Activated CD8-positive, alpha-beta T cell treated with anti-CD3 and anti-CD28 coated beads for 36 hours (primary cell): ENCODE results near the gene TRIM40. TPM values are rescaled to one million over a fixed set of nuclear protein-coding genes. Genes with fewer than 3 reads are reported as not detected.
"Not testable (repeated sequence)": the region's sequence is repeated elsewhere in the genome, so short reads cannot be mapped to it uniquely, and the experiment has no call there.

ENCODE experiments used
- ATAC-seq: fragments of 200-7000 bp; cut with Tn5 transposase; one replicate; pipeline ENCODE4 v1.10.0; 2021; ENCODE audit warnings: mild to moderate bottlenecking, moderate library complexity
- CTCF ChIA-PET: fragments of 350-600 bp; sonication (Branson Sonifier 250); formaldehyde crosslinking; loops from one replicate; lab custom pipeline; 2021; ENCODE audit warnings: antibody characterized with exemption; lab: Charles Lee
- POLR2A ChIA-PET: fragments of 350-600 bp; sonication (Branson Sonifier 250); formaldehyde crosslinking; loops from one replicate; lab custom pipeline; 2021; ENCODE audit warnings: antibody characterized with exemption; lab: Charles Lee
- DNase-seq: peaks from one replicate; pipeline ENCODE4 v3.0.0-alpha.2; 2020
- H3K27ac Mint-ChIP-seq: one replicate; pipeline ENCODE4 v1.8.0; 2021; ENCODE audit warnings: mild to moderate bottlenecking, mixed read lengths
- H3K27me3 Mint-ChIP-seq: one replicate; pipeline ENCODE4 v1.8.0; 2021; ENCODE audit warnings: mixed read lengths
- H3K36me3 Mint-ChIP-seq: one replicate; pipeline ENCODE4 v1.8.0; 2021; ENCODE audit warnings: low read depth, mixed read lengths
- H3K4me1 Mint-ChIP-seq: one replicate; pipeline ENCODE4 v1.8.0; 2021; ENCODE audit warnings: low read depth, mixed read lengths
- H3K4me3 Mint-ChIP-seq: one replicate; pipeline ENCODE4 v1.8.0; 2021; ENCODE audit warnings: mild to moderate bottlenecking, moderate library complexity, mixed read lengths
- H3K9me3 Mint-ChIP-seq: one replicate; pipeline ENCODE4 v1.8.0; 2021; ENCODE audit warnings: mixed read lengths
- CTCF ChIP-seq: fragments of 200-600 bp; IDR thresholded peaks from one replicate; pipeline ENCODE4 v1.8.0; 2022; ENCODE audit warnings: antibody characterized with exemption, mild to moderate bottlenecking
- intact Hi-C: fragments of 100-400 bp; cut with micrococcal nuclease; formaldehyde crosslinking; loops from one replicate; pipeline ENCODE4 v1.10.0; 2022
- total RNA-seq, 2 experiments: library from RNA; stranded (reverse); gene quantifications; one replicate each; pipeline ENCODE4 v1.2.3, GENCODE V29; 2021

Gene TRIM40
- total RNA-seq, 2 experiments from 2014 or later = not detected

DNA sequence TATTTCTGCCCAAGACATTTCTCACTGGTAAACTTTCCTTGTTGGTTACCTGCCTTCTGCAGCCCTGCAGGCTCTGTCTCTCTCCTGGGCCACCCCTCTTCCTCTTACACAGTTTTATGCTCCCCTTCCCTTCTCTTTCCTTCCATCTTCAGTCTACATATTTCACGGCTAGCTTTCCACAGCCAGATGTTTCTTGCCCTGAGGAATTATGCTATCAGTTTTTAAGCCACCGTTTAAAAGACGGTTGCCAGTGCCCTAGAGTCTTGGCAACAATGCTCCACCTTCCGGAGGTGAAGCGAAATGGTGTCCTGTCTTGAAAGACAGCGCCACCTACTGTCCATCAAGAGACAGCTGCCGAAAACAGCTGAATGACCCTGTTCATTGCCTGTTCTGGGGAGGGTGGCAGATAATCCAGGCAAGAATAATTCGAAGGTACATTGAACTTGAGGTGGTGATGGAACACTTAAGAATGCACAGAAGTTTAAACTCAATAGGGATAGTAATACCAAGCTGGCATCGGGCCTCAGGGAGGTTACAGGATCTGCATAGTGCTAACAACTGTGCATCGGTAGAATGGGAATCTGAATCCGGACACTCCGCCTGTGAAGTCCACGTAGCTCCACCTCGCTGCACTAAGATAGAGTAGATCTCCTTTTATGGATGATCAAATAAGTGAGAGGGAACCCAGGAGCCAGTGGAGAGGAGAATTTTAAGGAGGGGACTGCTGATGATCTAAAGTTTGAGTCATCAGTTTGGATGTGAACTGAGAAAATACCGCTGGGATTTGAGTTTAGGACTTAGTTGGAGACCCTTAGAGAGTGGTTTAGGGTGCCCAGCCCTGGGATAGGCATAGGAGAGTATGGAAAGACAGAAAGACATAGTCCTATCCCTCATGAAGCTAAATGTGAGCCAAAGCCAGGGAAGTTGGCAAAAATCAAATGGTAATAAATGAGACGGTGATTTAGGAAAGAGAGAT is 4.8 kb upstream of the TRIM40 start:
- no peak overlapping the region for H3K27ac Mint-ChIP-seq
- ChIA-PET POLR2A (interaction anchor here (1.7 to 3.7 kb wide), 2 partner anchors 27 to 30 kb away, joined by 6 to 16 read pairs; no protein-coding TSS in a partner anchor), CTCF (interaction anchor here (0.6 to 8.5 kb wide), 63 partner anchors 8 to 681 kb away, joined by 3 to 324 read pairs (median 4); partner anchors contain the start of genes PPP1R11 and TRIM31)
- peak; percentile 99 for TF ChIP-seq CTCF
- no peak overlapping the region for H3K4me3 Mint-ChIP-seq
- ATAC-seq = peak; percentile 94
- DNase-seq = peak; percentile 76
- no peaks in the 10 kb centered on the region for H3K9me3 Mint-ChIP-seq
- peaks cover 66% of the 10 kb centered on the region for H3K27me3 Mint-ChIP-seq
- no peaks in the 10 kb centered on the region for H3K36me3 Mint-ChIP-seq
- intact Hi-C loops = loop anchor here (1.0 kb wide), 1 partner anchor 28 kb away; no protein-coding TSS in a partner anchor
- peaks cover 12% of the 10 kb centered on the region for H3K4me1 Mint-ChIP-seq

DNA sequence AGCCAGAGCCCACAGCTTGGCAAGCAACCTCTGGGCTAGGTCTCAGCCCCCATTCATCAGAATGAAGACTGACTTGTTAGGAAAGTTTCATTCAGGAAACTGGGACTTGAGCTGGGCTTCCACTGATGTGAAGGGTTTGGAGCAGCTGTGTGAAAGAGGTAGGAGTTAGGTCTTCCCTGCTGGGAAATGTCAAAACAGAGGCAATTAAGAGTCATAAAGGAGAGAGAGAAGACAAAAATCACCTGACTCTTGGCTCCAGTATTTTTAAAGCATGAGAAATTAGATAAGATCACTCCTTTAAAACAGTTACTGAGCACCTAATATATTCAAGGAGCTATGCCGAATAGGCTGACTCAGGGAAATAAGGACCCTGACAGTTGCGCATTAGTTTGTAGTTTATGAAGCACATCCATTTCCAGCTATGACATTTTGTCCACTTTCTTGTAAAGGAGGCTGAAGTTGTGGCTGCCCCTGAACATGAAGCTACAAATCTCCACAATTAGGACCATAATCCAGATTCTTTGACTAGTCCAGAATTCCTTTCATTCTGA is 3.9 kb upstream of the TRIM40 start:
- H3K27ac Mint-ChIP-seq = no peak overlapping the region
- DNase-seq (no peak), ATAC-seq (no peak)
- no peaks in the 10 kb centered on the region for H3K36me3 Mint-ChIP-seq
- ChIA-PET CTCF (interaction anchor here (0.7 to 8.5 kb wide), 36 partner anchors 9 to 682 kb away, joined by 3 to 324 read pairs (median 5); partner anchors contain the start of gene TRIM31), POLR2A (interaction anchor here (1.7 to 3.7 kb wide), 2 partner anchors 28 to 31 kb away, joined by 6 to 16 read pairs; no protein-coding TSS in a partner anchor)
- intact Hi-C loops = loop anchor here (1.0 kb wide), 1 partner anchor 29 kb away; no protein-coding TSS in a partner anchor
- H3K9me3 Mint-ChIP-seq = no peaks in the 10 kb centered on the region
- peaks cover 61% of the 10 kb centered on the region for H3K27me3 Mint-ChIP-seq
- peaks cover 14% of the 10 kb centered on the region for H3K4me1 Mint-ChIP-seq
- TF ChIP-seq CTCF = no peak
- no peak overlapping the region for H3K4me3 Mint-ChIP-seq

DNA sequence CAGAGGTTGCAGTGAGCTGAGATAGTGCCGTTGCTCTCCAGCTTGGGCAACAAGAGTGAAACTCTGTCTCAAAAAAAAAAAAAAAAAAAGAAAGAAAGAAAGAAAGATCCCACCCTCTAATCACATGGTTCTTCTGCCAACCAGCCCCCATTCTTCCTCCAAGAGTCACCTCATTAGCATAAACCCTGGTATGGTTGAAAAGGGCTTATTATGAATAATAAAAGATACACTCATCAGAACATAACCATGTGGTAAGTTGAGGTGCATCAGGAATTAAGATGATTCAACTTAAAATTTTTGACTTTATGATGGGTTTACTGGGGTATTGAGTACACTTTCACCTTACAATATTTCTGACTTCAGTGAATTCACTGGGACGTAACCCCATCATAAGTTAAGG is 793 bp upstream of the TRIM40 start:
- Mint-ChIP-seq H3K27me3 (peaks cover 52% of the 10 kb centered on the region), H3K27ac (no peak overlapping the region), H3K4me3 (no peak overlapping the region), H3K9me3 (no peaks in the 10 kb centered on the region), H3K36me3 (no peaks in the 10 kb centered on the region), H3K4me1 (peaks cover 9% of the 10 kb centered on the region)
- ATAC-seq = no peak
- intact Hi-C loops = no loop called here
- CTCF ChIA-PET = interaction anchor here (1.0 to 8.5 kb wide), 4 partner anchors 11 to 481 kb away, joined by 3 to 324 read pairs (median 4); no protein-coding TSS in a partner anchor
- no peak for DNase-seq
- POLR2A ChIA-PET = no interaction called here
- no peak for TF ChIP-seq CTCF

- peaks cover 49% of the 10 kb centered on the region for H3K27me3 Mint-ChIP-seq
- no peak overlapping the region for H3K27ac Mint-ChIP-seq
- TF ChIP-seq CTCF = no peak
- POLR2A ChIA-PET = interaction anchor here (0.5 kb wide), 1 partner anchor 75 kb away, joined by 3 read pairs; no protein-coding TSS in a partner anchor
- peaks cover 3% of the 10 kb centered on the region for H3K4me1 Mint-ChIP-seq
- no peaks in the 10 kb centered on the region for H3K36me3 Mint-ChIP-seq
- intact Hi-C loops = no loop called here
- H3K4me3 Mint-ChIP-seq = no peak overlapping the region
- H3K9me3 Mint-ChIP-seq = no peaks in the 10 kb centered on the region
- DNase-seq (peak; percentile 16), ATAC-seq (no peak)
- CTCF ChIA-PET = interaction anchor here (1.7 to 8.5 kb wide), 2 partner anchors 31 to 483 kb away, joined by 4 to 324 read pairs; no protein-coding TSS in a partner anchor
Observed at GRCh38 chr6:30136570-30137286, 788 bp downstream of the TRIM40 start.

DNA sequence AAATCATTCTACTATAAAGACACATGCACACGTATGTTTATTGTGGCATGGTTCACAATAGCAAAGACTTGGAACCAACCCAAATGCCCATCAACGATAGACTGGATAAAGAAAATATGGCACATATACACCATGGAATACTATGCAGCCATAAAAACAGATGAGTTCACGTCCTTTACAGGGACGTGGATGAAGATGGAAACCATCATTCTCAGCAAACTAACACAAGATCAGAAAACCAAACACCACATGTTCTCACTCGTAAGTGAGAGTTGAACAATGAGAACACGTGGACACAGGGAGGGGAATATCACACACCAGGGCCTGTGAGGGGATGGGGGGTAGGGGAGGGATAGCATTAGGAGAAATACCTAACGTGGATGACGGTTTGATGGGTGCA is 4.3 kb downstream of the TRIM40 start:
- DNase-seq, intact Hi-C loops, H3K36me3 Mint-ChIP-seq, POLR2A ChIA-PET, ATAC-seq, H3K4me1 Mint-ChIP-seq, H3K9me3 Mint-ChIP-seq, H3K27ac Mint-ChIP-seq, H3K4me3 Mint-ChIP-seq: not testable (repeated sequence)
- CTCF ChIA-PET = interaction anchor here (5.2 kb wide), 1 partner anchor 10 kb away, joined by 30 read pairs; no protein-coding TSS in a partner anchor
- H3K27me3 Mint-ChIP-seq = peaks cover 55% of the 10 kb centered on the region
